Measurements from ENCODE around the gene CBARP. TPM values are rescaled to one million over a fixed set of nuclear protein-coding genes. Genes with fewer than 3 reads are reported as not detected.

The CBARP gene
- total and polyA plus RNA-seq, 2 donors (not counting 3 experiments of a cell fraction or from before 2014, with no cell fraction given) = 3.5 to 9.2 TPM

- Histone ChIP-seq H3K9me3 (replicated peaks; ENCODE audit: control insufficient read depth, insufficient read depth, low read length) (no peaks in the 10 kb centered on the region), H3K9ac (replicated peaks; ENCODE audit: extremely low read depth, insufficient read depth, low read length) (no peak overlapping the region), H3K27me3 (ENCODE audit: control insufficient read depth in 2 of 2, insufficient read depth in 2 of 2, low read length in 2 of 2) (no peaks in the 10 kb centered on the region), H3K4me2 (ENCODE audit: insufficient read depth, low read length) (no peak overlapping the region), H3K4me1 (ENCODE audit: control insufficient read depth, extremely low read depth, insufficient read depth, low read length) (peaks cover 42% of the 10 kb centered on the region), H3K36me3 (ENCODE audit: control insufficient read depth in 2 of 2, extremely low read depth in 1 of 2, insufficient read depth in 2 of 2, low read length in 2 of 2) (peaks cover 23 to 34% of the 10 kb centered on the region in 2 experiments), H2AFZ (ENCODE audit: low read depth, low read length) (no peak overlapping the region), H4K20me1 (replicated peaks; ENCODE audit: control insufficient read depth, extremely low read depth, insufficient read depth, low read length) (no peaks in the 10 kb centered on the region), H3K4me3 (replicated peaks in 1 of 3; ENCODE audit: insufficient read depth in 1 of 3, low read depth in 1 of 3, low read length in 3 of 3) (no peak overlapping the region), H3K79me2 (ENCODE audit: control insufficient read depth, insufficient read depth, low read length) (peaks cover 48% of the 10 kb centered on the region), H3K27ac (ENCODE audit: insufficient read depth, low read depth, low read length) (no peak overlapping the region), H3K9me1 (replicated peaks; ENCODE audit: control insufficient read depth, extremely low read depth, insufficient read depth, low read length) (no peaks in the 10 kb centered on the region)
- dilution Hi-C loops (cut with MboI; ENCODE audit: extremely low pct_ligation_motif_present, low sequenced_read_pairs) = no loop called here
- ChIA-PET POLR2A (no interaction called here), CTCF (interaction anchor here (0.5 to 3.9 kb wide), 2 partner anchors 27 to 100 kb away, joined by 3 to 42 read pairs; no protein-coding TSS in a partner anchor)
- no TSS peak for BruUV-seq (replicated peaks)
- no peak for FAIRE-seq
- TF ChIP-seq MYC (IDR thresholded peaks at IDR 0.05; ENCODE audit: low read depth, low read length) (no peak), JUN (IDR thresholded peaks at IDR 0.05; ENCODE audit: borderline replicate concordance, insufficient read depth, insufficient read length, low read depth) (no peak), POLR2A (IDR thresholded peaks at IDR 0.05; ENCODE audit: low read depth, low read length) (peak; percentile 31), GATA2 (IDR thresholded peaks at IDR 0.05; ENCODE audit: insufficient read depth, insufficient read length, low read depth, low read length) (no peak)
- TF ChIP-seq, protein P1, sequence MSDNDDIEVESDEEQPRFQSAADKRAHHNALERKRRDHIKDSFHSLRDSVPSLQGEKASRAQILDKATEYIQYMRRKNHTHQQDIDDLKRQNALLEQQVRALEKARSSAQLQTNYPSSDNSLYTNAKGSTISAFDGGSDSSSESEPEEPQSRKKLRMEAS (IDR thresholded peaks at IDR 0.05; ENCODE audit: insufficient read depth, insufficient read length) = no peak
- DNase-seq (ENCODE audit: low read depth, low spot score) = no peak
- intact Hi-C loops (cut with micrococcal nuclease) = no loop called here
Measured at GRCh38 chr19:1271528-1272422, 34.0 kb upstream of the CBARP start.

- peak overlapping the region; percentile 97 for H3K9ac ChIP-seq (replicated peaks; ENCODE audit: extremely low read depth, insufficient read depth, low read length)
- no peak overlapping the region for H3K4me3 ChIP-seq (replicated peaks in 1 of 3; ENCODE audit: insufficient read depth in 1 of 3, low read depth in 1 of 3, low read length in 3 of 3)
- dilution Hi-C loops (cut with MboI; ENCODE audit: extremely low pct_ligation_motif_present, low sequenced_read_pairs) = no loop called here
- peaks cover 23 to 34% of the 10 kb centered on the region in 2 experiments for H3K36me3 ChIP-seq (ENCODE audit: control insufficient read depth in 2 of 2, extremely low read depth in 1 of 2, insufficient read depth in 2 of 2, low read length in 2 of 2)
- DNase-seq (ENCODE audit: low read depth, low spot score) (no peak), FAIRE-seq (no peak)
- no peaks in the 10 kb centered on the region for H3K9me3 ChIP-seq (replicated peaks; ENCODE audit: control insufficient read depth, insufficient read depth, low read length)
- H2AFZ ChIP-seq (ENCODE audit: low read depth, low read length) = no peak overlapping the region
- TF ChIP-seq POLR2A (IDR thresholded peaks at IDR 0.05; ENCODE audit: low read depth, low read length) (no peak), EZH2 (IDR thresholded peaks at IDR 0.05; ENCODE audit: borderline replicate concordance, low read depth, low read length, severe bottlenecking) (no peak)
- H3K9me1 ChIP-seq (replicated peaks; ENCODE audit: control insufficient read depth, extremely low read depth, insufficient read depth, low read length) = no peaks in the 10 kb centered on the region
- peaks cover 45% of the 10 kb centered on the region for H3K79me2 ChIP-seq (ENCODE audit: control insufficient read depth, insufficient read depth, low read length)
- POLR2A ChIA-PET = no interaction called here
- H3K4me2 ChIP-seq (ENCODE audit: insufficient read depth, low read length) = peak overlapping the region; percentile 96
- no peaks in the 10 kb centered on the region for H3K27me3 ChIP-seq (ENCODE audit: control insufficient read depth in 2 of 2, insufficient read depth in 2 of 2, low read length in 2 of 2)
- H4K20me1 ChIP-seq (replicated peaks; ENCODE audit: control insufficient read depth, extremely low read depth, insufficient read depth, low read length) = no peaks in the 10 kb centered on the region
- H3K27ac ChIP-seq (ENCODE audit: insufficient read depth, low read depth, low read length) = no peak overlapping the region
- H3K4me1 ChIP-seq (ENCODE audit: control insufficient read depth, extremely low read depth, insufficient read depth, low read length) = peaks cover 38% of the 10 kb centered on the region
- CTCF ChIA-PET = interaction anchor here (3.9 kb wide), 1 partner anchor 27 kb away, joined by 42 read pairs; no protein-coding TSS in a partner anchor
- intact Hi-C loops (cut with micrococcal nuclease) = no loop called here
- no TSS peak for BruUV-seq (replicated peaks)
Measured at GRCh38 chr19:1270854-1271527, 33.2 kb upstream of the CBARP start.
